Measurements from ENCODE around the gene RGS18. TPM values are rescaled to one million over a fixed set of nuclear protein-coding genes. Genes with fewer than 3 reads are reported as not detected.
"Not testable (repeated sequence)": the region's sequence is repeated elsewhere in the genome, so short reads cannot be mapped to it uniquely, and the experiment has no call there.

RGS18 gene
- total RNA-seq, 4 donors from 2014 or later = 0.47 to 3.8 (median 2.1) TPM

GRCh38 chr1:192122668-192123067 lies 35.6 kb upstream of the RGS18 start:
- Histone ChIP-seq H3K9me3 (no peaks in the 10 kb centered on the region), H3K36me3 (no peaks in the 10 kb centered on the region), H3K4me3 (no peak overlapping the region), H3K4me1 (no peaks in the 10 kb centered on the region), H3K27me3 (no peaks in the 10 kb centered on the region), H3K27ac (no peak overlapping the region)
- TF ChIP-seq, protein P1, sequence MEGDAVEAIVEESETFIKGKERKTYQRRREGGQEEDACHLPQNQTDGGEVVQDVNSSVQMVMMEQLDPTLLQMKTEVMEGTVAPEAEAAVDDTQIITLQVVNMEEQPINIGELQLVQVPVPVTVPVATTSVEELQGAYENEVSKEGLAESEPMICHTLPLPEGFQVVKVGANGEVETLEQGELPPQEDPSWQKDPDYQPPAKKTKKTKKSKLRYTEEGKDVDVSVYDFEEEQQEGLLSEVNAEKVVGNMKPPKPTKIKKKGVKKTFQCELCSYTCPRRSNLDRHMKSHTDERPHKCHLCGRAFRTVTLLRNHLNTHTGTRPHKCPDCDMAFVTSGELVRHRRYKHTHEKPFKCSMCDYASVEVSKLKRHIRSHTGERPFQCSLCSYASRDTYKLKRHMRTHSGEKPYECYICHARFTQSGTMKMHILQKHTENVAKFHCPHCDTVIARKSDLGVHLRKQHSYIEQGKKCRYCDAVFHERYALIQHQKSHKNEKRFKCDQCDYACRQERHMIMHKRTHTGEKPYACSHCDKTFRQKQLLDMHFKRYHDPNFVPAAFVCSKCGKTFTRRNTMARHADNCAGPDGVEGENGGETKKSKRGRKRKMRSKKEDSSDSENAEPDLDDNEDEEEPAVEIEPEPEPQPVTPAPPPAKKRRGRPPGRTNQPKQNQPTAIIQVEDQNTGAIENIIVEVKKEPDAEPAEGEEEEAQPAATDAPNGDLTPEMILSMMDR (IDR thresholded peaks at IDR 0.05) = no peak
- ATAC-seq = no peak

GRCh38 chr1:192123212-192123611 lies 35.0 kb upstream of the RGS18 start:
- no peaks in the 10 kb centered on the region for H3K9me3 ChIP-seq
- ATAC-seq = no peak
- 80 to 92% methylated on average over 2 of the region's 2 CpGs for WGBS, 2 donors (ENCODE audit: low coverage in 1 of 2)
- no peak overlapping the region for H3K4me3 ChIP-seq
- TF ChIP-seq EP300 (IDR thresholded peaks at IDR 0.05) (no peak), POLR2AphosphoS5 (IDR thresholded peaks at IDR 0.05) (no peak), POLR2A (IDR thresholded peaks at IDR 0.05) (no peak)
- TF ChIP-seq, protein P1 (IDR thresholded peaks at IDR 0.05) = no peak
- H3K36me3 ChIP-seq = no peaks in the 10 kb centered on the region
- H3K4me1 ChIP-seq = no peaks in the 10 kb centered on the region
- no peaks in the 10 kb centered on the region for H3K27me3 ChIP-seq
- H3K27ac ChIP-seq = no peak overlapping the region

DNA sequence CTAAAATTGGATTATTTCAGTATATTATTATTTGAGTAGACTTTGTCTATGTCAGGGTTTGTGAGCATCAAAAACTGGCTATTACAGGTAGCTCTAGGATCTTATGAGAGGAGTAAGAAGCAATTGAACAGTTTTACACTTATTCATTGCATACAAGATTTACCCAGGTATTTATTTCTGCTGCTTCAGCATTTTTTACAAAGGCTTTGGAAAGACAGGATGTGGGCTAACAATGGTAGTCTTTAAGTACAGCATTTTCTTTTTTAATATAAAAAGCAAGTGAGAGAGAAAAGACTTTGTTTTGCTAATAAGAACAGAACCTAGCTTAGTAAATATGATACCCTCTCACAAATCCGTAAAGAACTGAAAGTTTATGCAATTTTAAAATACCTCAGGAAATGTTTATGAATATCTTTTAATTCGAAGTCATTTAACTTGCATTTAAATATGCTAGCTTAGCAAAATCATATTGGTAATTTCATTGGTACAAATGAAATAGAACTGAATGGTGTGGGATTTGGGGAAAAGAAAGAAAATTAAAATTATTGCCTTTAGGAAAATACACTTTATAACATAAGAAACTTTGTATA lies 32.1 kb upstream of the RGS18 start:
- Histone ChIP-seq H3K27me3 (no peaks in the 10 kb centered on the region), H3K27ac (no peak overlapping the region), H3K36me3 (no peaks in the 10 kb centered on the region), H3K9me3 (no peaks in the 10 kb centered on the region), H3K4me3 (no peak overlapping the region), H3K4me1 (no peaks in the 10 kb centered on the region)
- ATAC-seq = no peak
- TF ChIP-seq, protein P1 (IDR thresholded peaks at IDR 0.05) = no peak
- TF ChIP-seq POLR2A (IDR thresholded peaks at IDR 0.05) = no peak
- no peak for TF ChIP-seq EP300 (IDR thresholded peaks at IDR 0.05)
- no peak for TF ChIP-seq POLR2AphosphoS5 (IDR thresholded peaks at IDR 0.05)
- WGBS, 2 donors (ENCODE audit: low coverage in 1 of 2) = 71 to 75% methylated on average over 2 of the region's 2 CpGs

DNA sequence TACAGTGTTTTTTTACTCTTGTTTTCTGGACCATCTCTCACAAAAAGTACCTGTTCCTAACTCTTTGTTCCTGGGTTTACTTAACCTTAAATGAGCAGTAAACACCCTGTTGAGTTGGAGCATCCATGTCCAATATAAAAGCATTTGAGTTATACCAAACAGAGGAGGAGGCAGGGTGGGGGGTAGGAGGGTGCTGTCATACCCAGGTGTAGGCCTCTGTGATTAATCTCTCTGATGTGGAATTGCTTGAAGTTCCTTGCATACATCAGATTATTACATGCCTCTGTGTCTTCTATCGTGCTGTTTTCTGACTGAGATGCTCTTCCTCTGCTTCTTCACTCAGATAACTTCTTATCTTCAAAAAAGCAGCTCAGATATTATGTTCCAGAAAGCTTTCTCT lies 28.1 kb upstream of the RGS18 start:
- H3K27me3 ChIP-seq = no peaks in the 10 kb centered on the region
- no peak overlapping the region for H3K4me3 ChIP-seq
- no peak overlapping the region for H3K27ac ChIP-seq
- no peaks in the 10 kb centered on the region for H3K4me1 ChIP-seq
- WGBS, 2 donors (ENCODE audit: low coverage in 1 of 2) = 79% methylated on average over 1 of the region's 1 CpG; no CpG with 5 or more reads in 1 of the 2 donors
- no peaks in the 10 kb centered on the region for H3K9me3 ChIP-seq
- H3K36me3 ChIP-seq = no peaks in the 10 kb centered on the region
- no peak for ATAC-seq
- no peak for TF ChIP-seq POLR2AphosphoS5 (IDR thresholded peaks at IDR 0.05)

GRCh38 chr1:192130865-192131264 lies 27.4 kb upstream of the RGS18 start:
- WGBS, 2 donors (ENCODE audit: low coverage in 1 of 2) = 83 to 85% methylated on average over 5 of the region's 5 CpGs

DNA sequence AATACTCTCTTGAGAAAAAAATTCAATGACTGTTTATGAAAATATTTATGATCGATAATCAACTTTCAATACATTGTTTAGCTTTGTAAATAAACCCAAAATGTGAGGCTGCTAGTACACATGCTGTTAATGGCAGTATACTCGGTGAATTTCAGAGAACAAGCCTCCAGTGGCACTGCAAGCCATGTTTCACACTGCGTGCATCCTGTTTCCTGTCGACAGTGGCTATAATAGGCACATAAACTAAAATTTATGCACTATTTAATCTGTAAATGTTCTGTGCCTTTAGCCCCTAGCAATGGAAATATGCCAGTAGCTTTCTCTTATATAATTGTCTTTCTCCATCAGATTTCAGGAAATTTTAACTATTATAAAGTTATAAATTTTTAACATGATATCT lies 26.3 kb upstream of the RGS18 start:
- Histone ChIP-seq H3K36me3 (no peaks in the 10 kb centered on the region), H3K9me3 (no peaks in the 10 kb centered on the region), H3K4me1 (no peaks in the 10 kb centered on the region), H3K27ac (no peak overlapping the region), H3K27me3 (no peaks in the 10 kb centered on the region), H3K4me3 (no peak overlapping the region)
- no peak for ATAC-seq
- 65 to 75% methylated on average over 4 of the region's 4 CpGs for WGBS, 2 donors (ENCODE audit: low coverage in 1 of 2)
- TF ChIP-seq, protein P1 (IDR thresholded peaks at IDR 0.05) = no peak
- TF ChIP-seq POLR2A (IDR thresholded peaks at IDR 0.05) (no peak), EP300 (IDR thresholded peaks at IDR 0.05) (no peak), POLR2AphosphoS5 (IDR thresholded peaks at IDR 0.05) (no peak)

More at GRCh38 chr1:192130865-192131264, 27.4 kb upstream of the RGS18 start:
- not testable (repeated sequence) for H3K9me3 ChIP-seq, H3K4me3 ChIP-seq, ATAC-seq, H3K27me3 ChIP-seq, H3K4me1 ChIP-seq, H3K27ac ChIP-seq, H3K36me3 ChIP-seq

Data from gastroesophageal sphincter (tissue), 4 donors.